SK-N-SH (cell line): ENCODE data around the gene IL1RAP. TPM values are rescaled to one million over a fixed set of nuclear protein-coding genes. Genes with fewer than 3 reads are reported as not detected.

Source experiments
- CTCF ChIA-PET: fragments of 300-600, 350-600 bp; formaldehyde crosslinking; extraction: SDS; loops from one replicate; lab custom pipeline; 2021; lab: Yijun Ruan, JAX
- POLR2A ChIA-PET: fragments of 350-600 bp; sonication (Branson Sonifier 250); formaldehyde crosslinking; extraction: SDS; loops from one replicate; lab custom pipeline; 2020; ENCODE audit warnings: antibody characterized with exemption, inconsistent platforms; lab: Yijun Ruan, JAX
- DNase-seq: peaks from one replicate; pipeline ENCODE4 v3.0.0; 2012
- H2AFZ ChIP-seq: fragments of 200-600 bp; sonication (generic); 2 replicates; pipeline ENCODE4 v1.8.1; 2016; ENCODE audit warnings: antibody characterized with exemption, mild to moderate bottlenecking, low read depth
- H3F3A ChIP-seq: fragments of 200-600 bp; sonication (generic); replicated peaks from 2 replicates; pipeline ENCODE3; 2016; ENCODE audit warnings: antibody characterized with exemption, mild to moderate bottlenecking; ENCODE audit not compliant: insufficient read depth
- H3K27ac ChIP-seq, 2 experiments: fragments of 200-500 bp in 1 of 2; fragments of 200-600 bp in 1 of 2; sonication (Bioruptor generic) in 1 of 2; sonication (generic), shearing (Covaris generic) in 1 of 2; 2 replicates each; pipeline versions ENCODE4 v1.5.1 to v1.6.1; 2014 to 2016; ENCODE audit warnings: low read depth in 2 of 2, inconsistent platforms in 1 of 2, low read length in 1 of 2, mild to moderate bottlenecking in 1 of 2, mixed read lengths in 1 of 2
- H3K27me3 ChIP-seq: fragments of 200-600 bp; sonication (generic), shearing (Covaris generic); 2 replicates; pipeline ENCODE4 v1.6.1; 2016; ENCODE audit warnings: mixed run types; ENCODE audit not compliant: insufficient read depth
- H3K36me3 ChIP-seq, 2 experiments: fragments of 200-500 bp in 1 of 2; fragments of 200-600 bp in 1 of 2; sonication (Bioruptor generic) in 1 of 2; sonication (generic) in 1 of 2; replicated peaks in 1 of 2; 2 replicates each; pipeline versions ENCODE3 to v1.5.1; 2014 to 2016; ENCODE audit warnings: low read length in 1 of 2, mild to moderate bottlenecking in 1 of 2; ENCODE audit not compliant: insufficient read depth in 2 of 2, control insufficient read depth in 1 of 2
- H3K4me1 ChIP-seq, 2 experiments: fragments of 200-500 bp in 1 of 2; fragments of 200-600 bp in 1 of 2; sonication (Bioruptor generic) in 1 of 2; sonication (generic), shearing (Covaris generic) in 1 of 2; 2 replicates each; pipeline versions ENCODE4 v1.5.1 to v1.6.1; 2014 to 2016; ENCODE audit warnings: low read depth in 1 of 2, low read length in 1 of 2, mixed run types in 1 of 2; ENCODE audit not compliant: insufficient read depth in 2 of 2, control insufficient read depth in 1 of 2
- H3K4me2 ChIP-seq: fragments of 200-600 bp; sonication (generic), shearing (Covaris generic); 2 replicates; pipeline ENCODE4 v1.6.1; 2017; ENCODE audit warnings: mixed run types
- H3K4me3 ChIP-seq, 2 experiments: fragments of 200-500 bp in 1 of 2; fragments of 200-600 bp in 1 of 2; sonication (Bioruptor generic) in 1 of 2; sonication (generic), shearing (Covaris generic) in 1 of 2; 2 replicates each; pipeline versions ENCODE4 v1.5.1 to v1.8.1; 2014 to 2016; ENCODE audit warnings: low read depth in 2 of 2, inconsistent platforms in 1 of 2, low read length in 1 of 2, mild to moderate bottlenecking in 1 of 2, mixed read lengths in 1 of 2, moderate library complexity in 1 of 2
- H3K79me2 ChIP-seq: fragments of 200-600 bp; sonication (generic); 2 replicates; pipeline ENCODE4 v1.8.1; 2017; ENCODE audit warnings: mild to moderate bottlenecking; ENCODE audit not compliant: insufficient read depth
- H3K9ac ChIP-seq: fragments of 200-600 bp; sonication (generic); 2 replicates; pipeline ENCODE4 v1.6.1; 2017; ENCODE audit warnings: mixed run types
- H3K9me2 ChIP-seq: fragments of 200-600 bp; sonication (generic); 2 replicates; pipeline ENCODE4 v1.6.1; 2017; ENCODE audit warnings: mixed run types
- H3K9me3 ChIP-seq: fragments of 200-600 bp; sonication (generic); 2 replicates; pipeline ENCODE4 v1.6.1; 2017; ENCODE audit warnings: mixed run types, mild to moderate bottlenecking, moderate library complexity
- H4K20me1 ChIP-seq: fragments of 200-600 bp; sonication (generic); 2 replicates; pipeline ENCODE4 v1.6.1; 2017; ENCODE audit warnings: mild to moderate bottlenecking, mixed run types; ENCODE audit not compliant: insufficient read depth
- ELF1 ChIP-seq: IDR thresholded peaks from 2 replicates; pipeline ENCODE4 v1.4.0; 2012
- EP300 ChIP-seq, 2 experiments: IDR thresholded peaks; 2 replicates each; pipeline versions ENCODE4 v1.4.0 to v1.6.1; 2012; ENCODE audit warnings: borderline replicate concordance in 1 of 2, low read depth in 1 of 2, low read length in 1 of 2
- FOSL2 ChIP-seq: IDR thresholded peaks from 2 replicates; pipeline ENCODE4 v1.4.0; 2012; ENCODE audit warnings: low read depth, mild to moderate bottlenecking, moderate library complexity, borderline replicate concordance
- FOXJ3 ChIP-seq: sonication (generic); formaldehyde crosslinking; IDR thresholded peaks from 2 replicates; pipeline ENCODE4 v1.5.1; 2020; ENCODE audit warnings: mild to moderate bottlenecking, missing genetic modification reagents
- FOXM1 ChIP-seq: IDR thresholded peaks from 2 replicates; pipeline ENCODE4 v1.4.0; 2012; ENCODE audit warnings: low read depth, mild to moderate bottlenecking
- GABPA ChIP-seq: IDR thresholded peaks from 2 replicates; pipeline ENCODE4 v1.4.0; 2012; ENCODE audit warnings: low read depth, mild to moderate bottlenecking
- GATA2 ChIP-seq: sonication (generic); formaldehyde crosslinking; IDR thresholded peaks from 2 replicates; pipeline ENCODE4 v1.5.0; 2020; ENCODE audit warnings: mild to moderate bottlenecking, missing genetic modification reagents
- IRF3 ChIP-seq: fragments of 150-350 bp; IDR thresholded peaks from 2 replicates; pipeline ENCODE4 v1.6.1; 2016; ENCODE audit warnings: mild to moderate bottlenecking, low read depth, low read length
- MEF2A ChIP-seq: IDR thresholded peaks from 2 replicates; pipeline ENCODE4 v1.4.0; 2012; ENCODE audit warnings: low read depth, borderline replicate concordance
- MXI1 ChIP-seq: IDR thresholded peaks from 2 replicates; pipeline ENCODE4 v1.6.1; 2012; ENCODE audit warnings: mild to moderate bottlenecking, low read depth, low read length, improper control_type of control experiment
- NFIC ChIP-seq: IDR thresholded peaks from 2 replicates; pipeline ENCODE4 v1.4.0; 2012; ENCODE audit warnings: borderline replicate concordance
- PBX3 ChIP-seq: IDR thresholded peaks from 2 replicates; pipeline ENCODE4; 2012
- POLR2AphosphoS5 ChIP-seq: IDR thresholded peaks from 2 replicates; pipeline ENCODE4 v1.6.1; 2012; ENCODE audit warnings: low read depth, low read length
- RAD21 ChIP-seq: IDR thresholded peaks from 2 replicates; pipeline ENCODE4 v1.6.1; 2012; ENCODE audit warnings: mild to moderate bottlenecking, low read length
- RCOR1 ChIP-seq: fragments of 150-350 bp; IDR thresholded peaks from 2 replicates; pipeline ENCODE4 v1.6.1; 2017; ENCODE audit warnings: antibody characterized with exemption, low read length
- RFX5 ChIP-seq: IDR thresholded peaks from 2 replicates; pipeline ENCODE4 v1.6.1; 2012; ENCODE audit warnings: mild to moderate bottlenecking, improper control_type of control experiment, low read length
- TAF1 ChIP-seq: IDR thresholded peaks from 2 replicates; pipeline ENCODE4 v1.6.1; 2012; ENCODE audit warnings: low read depth, mild to moderate bottlenecking, low read length, moderate library complexity, borderline replicate concordance
- TCF12 ChIP-seq: IDR thresholded peaks from 2 replicates; pipeline ENCODE4 v1.4.0; 2012
- TEAD4 ChIP-seq: IDR thresholded peaks from 2 replicates; pipeline ENCODE4 v1.4.0; 2012; ENCODE audit warnings: mild to moderate bottlenecking, borderline replicate concordance; ENCODE audit not compliant: insufficient read depth
- YY1 ChIP-seq: IDR thresholded peaks from 2 replicates; pipeline ENCODE4 v1.4.0; 2012; ENCODE audit warnings: low read depth, mild to moderate bottlenecking
- WGBS: methylation state at CpG from one replicate; pipeline ENCODE4 v1.1.6; 2017; ENCODE audit warnings: low lambda C conversion rate; 5-methylcytosine and 5-hydroxymethylcytosine counted together
- polyA plus RNA-seq, 3 experiments: library from polyadenylated mRNA; depleted of rRNA; stranded (reverse); fragments of >200 nt; gene quantifications; 2 replicates each; pipeline ENCODE4 v1.2.3, GENCODE V29; 2012

The IL1RAP gene
- polyA plus RNA-seq, 1 of the 3 experiments (the other 2 are of a cell fraction), result 7.6 TPM

GRCh38 chr3:190695225-190695624 is 181.3 kb downstream of the IL1RAP start:
- Histone ChIP-seq H3K27me3 (no peaks in the 10 kb centered on the region), H3K9ac (no peak overlapping the region), H3F3A (no peaks in the 10 kb centered on the region)
- CTCF ChIA-PET, result no interaction called here
- TF ChIP-seq NFIC (no peak), RFX5 (no peak), ELF1 (no peak), FOXM1 (no peak), MEF2A (no peak), RAD21 (no peak), IRF3 (no peak), RCOR1 (no peak), GABPA (no peak)
- TF ChIP-seq, all 33 proteins: peak for 0
- Histone ChIP-seq H4K20me1 (no peaks in the 10 kb centered on the region), H3K4me1 (peaks cover 0 to 25% of the 10 kb centered on the region in 2 experiments; a peak in 2 of 4 replicates), H3K27ac (no peak overlapping the region), H3K9me3 (no peaks in the 10 kb centered on the region), H3K4me2 (no peak overlapping the region), H3K36me3 (no peaks in the 10 kb centered on the region), H3K9me2 (no peaks in the 10 kb centered on the region), H3K4me3 (no peak overlapping the region), H3K79me2 (no peaks in the 10 kb centered on the region), H2AFZ (no peak overlapping the region)
- no peak for DNase-seq
- WGBS, result 43% methylated on average over 1 of the region's 1 CpG
- POLR2A ChIA-PET, result no interaction called here

- TF ChIP-seq PBX3 (no peak), TAF1 (no peak), TCF12 (no peak), GABPA (no peak), MXI1 (no peak), TEAD4 (no peak), ELF1 (no peak), EP300 (IDR thresholded peaks at IDR 0.05; ENCODE audit: borderline replicate concordance in 1 of 2, low read depth in 1 of 2, low read length in 1 of 2) (no peak), POLR2AphosphoS5 (no peak), YY1 (no peak), GATA2 (no peak), MEF2A (no peak), FOXJ3 (CRISPR knock-in tag) (no peak), FOSL2 (no peak)
- H3K9me2 ChIP-seq, result no peaks in the 10 kb centered on the region
- no peaks in the 10 kb centered on the region for H3F3A ChIP-seq
- ChIA-PET CTCF (no interaction called here), POLR2A (no interaction called here)
- H3K9ac ChIP-seq, result no peak overlapping the region
- no peaks in the 10 kb centered on the region for H3K79me2 ChIP-seq
- no peaks in the 10 kb centered on the region for H4K20me1 ChIP-seq
- no peaks in the 10 kb centered on the region for H3K27me3 ChIP-seq
- H3K36me3 ChIP-seq, result no peaks in the 10 kb centered on the region
- 25% methylated on average over 5 of the region's 5 CpGs for WGBS
- H2AFZ ChIP-seq, result no peak overlapping the region
- H3K9me3 ChIP-seq, result no peaks in the 10 kb centered on the region
- H3K27ac ChIP-seq, result no peak overlapping the region
- H3K4me3 ChIP-seq, result no peak overlapping the region
- H3K4me2 ChIP-seq, result no peak overlapping the region
- H3K4me1 ChIP-seq, result peaks cover 0 to 25% of the 10 kb centered on the region in 2 experiments; a peak in 2 of 4 replicates
- no peak for DNase-seq
Measured at GRCh38 chr3:190695994-190696393, 182.1 kb downstream of the IL1RAP start.
